H9 (cell line): Measurements from ENCODE around the gene P3H3. TPM values are rescaled to one million over a fixed set of nuclear protein-coding genes. Genes with fewer than 3 reads are reported as not detected.
A peak's percentile ranks its signal among the peaks of the same experiment; 100 is the strongest.

Experiments used
- DNase-seq: peaks from one replicate; pipeline ENCODE4 v3.0.0-alpha.2; 2017
- H2AFZ ChIP-seq: one replicate; pipeline ENCODE4 v1.6.1; 2013; ENCODE audit warnings: mild to moderate bottlenecking, low read length, control low read depth, moderate library complexity
- H2AK5ac ChIP-seq: 2 replicates; pipeline ENCODE4 v1.6.1; 2013; ENCODE audit warnings: low read length, control low read depth, mixed read lengths; ENCODE audit not compliant: insufficient read length
- H2BK120ac ChIP-seq: one replicate; pipeline ENCODE4 v1.6.1; 2013; ENCODE audit warnings: low read depth, mild to moderate bottlenecking, low read length, control low read depth, inconsistent platforms; ENCODE audit not compliant: poor library complexity, severe bottlenecking
- H2BK12ac ChIP-seq: 2 replicates; pipeline ENCODE4 v1.6.1; 2013; ENCODE audit warnings: low read length, control low read depth, mixed read lengths, low read depth; ENCODE audit not compliant: insufficient read length
- H2BK15ac ChIP-seq: 2 replicates; pipeline ENCODE4 v1.6.1; 2013; ENCODE audit warnings: low read depth, low read length, control low read depth
- H2BK20ac ChIP-seq: one replicate; pipeline ENCODE4 v1.6.1; 2013; ENCODE audit warnings: low read depth, mild to moderate bottlenecking, low read length, control low read depth, inconsistent platforms; ENCODE audit not compliant: poor library complexity, severe bottlenecking
- H2BK5ac ChIP-seq: 2 replicates; pipeline ENCODE4 v1.6.1; 2013; ENCODE audit warnings: low read length, control low read depth, mixed read lengths; ENCODE audit not compliant: insufficient read length
- H3K14ac ChIP-seq: 2 replicates; pipeline ENCODE4 v1.6.1; 2013; ENCODE audit warnings: low read length, control low read depth; ENCODE audit not compliant: insufficient read depth
- H3K18ac ChIP-seq: 2 replicates; pipeline ENCODE4 v1.6.1; 2013; ENCODE audit warnings: low read depth, mild to moderate bottlenecking, mixed read lengths, low read length, control low read depth; ENCODE audit not compliant: insufficient read length
- H3K23ac ChIP-seq: 2 replicates; pipeline ENCODE4 v1.6.1; 2013; ENCODE audit warnings: low read length, control low read depth, mixed read lengths, low read depth; ENCODE audit not compliant: insufficient read length
- H3K23me2 ChIP-seq: 2 replicates; pipeline ENCODE4 v1.6.1; 2013; ENCODE audit warnings: low read depth, mild to moderate bottlenecking, mixed read lengths, low read length, control low read depth; ENCODE audit not compliant: insufficient read length, poor library complexity, severe bottlenecking
- H3K27ac ChIP-seq: 2 replicates; pipeline ENCODE4 v1.5.1; 2013; ENCODE audit warnings: low read length, control low read depth, mixed read lengths, low read depth; ENCODE audit not compliant: insufficient read length
- H3K27me3 ChIP-seq: 2 replicates; pipeline ENCODE4 v1.6.1; 2013; ENCODE audit warnings: low read length, control low read depth, inconsistent platforms; ENCODE audit not compliant: insufficient read depth
- H3K4ac ChIP-seq: 2 replicates; pipeline ENCODE4 v1.6.1; 2013; ENCODE audit warnings: low read depth, mild to moderate bottlenecking, control low read depth, inconsistent platforms, low read length, moderate library complexity
- H3K4me1 ChIP-seq: 2 replicates; pipeline ENCODE4 v1.6.1; 2013; ENCODE audit warnings: low read length, control low read depth, inconsistent platforms; ENCODE audit not compliant: insufficient read depth
- H3K4me2 ChIP-seq: 2 replicates; pipeline ENCODE4 v1.6.1; 2013; ENCODE audit warnings: low read length, control low read depth, mixed read lengths; ENCODE audit not compliant: insufficient read length, insufficient read depth
- H3K56ac ChIP-seq: 2 replicates; pipeline ENCODE4 v1.6.1; 2013; ENCODE audit warnings: low read depth, mild to moderate bottlenecking, mixed read lengths, low read length, control low read depth; ENCODE audit not compliant: insufficient read length
- H3K79me1 ChIP-seq: 2 replicates; pipeline ENCODE4 v1.6.1; 2013; ENCODE audit warnings: low read depth, mild to moderate bottlenecking, moderate library complexity, low read length, control low read depth, inconsistent platforms; ENCODE audit not compliant: insufficient read depth, poor library complexity, severe bottlenecking
- H3K79me2 ChIP-seq: 2 replicates; pipeline ENCODE4 v1.6.1; 2013; ENCODE audit warnings: low read length, control low read depth, inconsistent platforms; ENCODE audit not compliant: insufficient read depth
- H3K9ac ChIP-seq: 2 replicates; pipeline ENCODE4 v1.6.1; 2013; ENCODE audit warnings: low read length, control low read depth, mixed read lengths; ENCODE audit not compliant: insufficient read length; ENCODE audit errors: extremely low read depth
- H3K9me3 ChIP-seq: one replicate; pipeline ENCODE4 v1.6.1; 2013; ENCODE audit warnings: low read depth, low read length, inconsistent platforms; ENCODE audit not compliant: control insufficient read depth
- H3T11ph ChIP-seq: one replicate; pipeline ENCODE4 v1.6.1; 2013; ENCODE audit warnings: mild to moderate bottlenecking, low read length, control low read depth, inconsistent platforms
- H4K20me1 ChIP-seq: one replicate; pipeline ENCODE4 v1.6.1; 2013; ENCODE audit not compliant: control insufficient read depth, insufficient read length, insufficient read depth
- H4K5ac ChIP-seq: 2 replicates; pipeline ENCODE4 v1.6.1; 2013; ENCODE audit warnings: low read depth, mild to moderate bottlenecking, mixed read lengths, low read length, control low read depth; ENCODE audit not compliant: insufficient read length
- H4K8ac ChIP-seq: replicated peaks from 2 replicates; pipeline ENCODE4 v1.6.1; 2013; ENCODE audit warnings: low read length, control low read depth, mixed read lengths, low read depth; ENCODE audit not compliant: insufficient read length
- H4K91ac ChIP-seq: 2 replicates; pipeline ENCODE4 v1.6.1; 2013; ENCODE audit warnings: low read depth, mild to moderate bottlenecking, moderate library complexity, mixed read lengths, low read length, control low read depth; ENCODE audit not compliant: insufficient read length
- H3K27ac Mint-ChIP-seq, 3 experiments: 2 replicates in 2 of 3; 3 replicates in 1 of 3; pipeline ENCODE4 v1.8.0; 2020 to 2021; ENCODE audit warnings: mixed read lengths in 3 of 3, mild to moderate bottlenecking in 1 of 3, moderate library complexity in 1 of 3
- H3K27me3 Mint-ChIP-seq: 2 replicates; pipeline ENCODE4 v1.8.0; 2021; ENCODE audit warnings: low read depth, mild to moderate bottlenecking, moderate library complexity, mixed read lengths
- H3K36me3 Mint-ChIP-seq, 3 experiments: 2 replicates in 2 of 3; 3 replicates in 1 of 3; pipeline ENCODE4 v1.8.0; 2020 to 2021; ENCODE audit warnings: low read depth in 3 of 3, mixed read lengths in 3 of 3; ENCODE audit not compliant: insufficient read depth in 1 of 3
- H3K4me1 Mint-ChIP-seq, 2 experiments: 2 replicates each; pipeline ENCODE4 v1.8.0; 2020; ENCODE audit warnings: mixed read lengths in 2 of 2
- H3K4me3 Mint-ChIP-seq, 2 experiments: 2 replicates in 1 of 2; 3 replicates in 1 of 2; pipeline ENCODE4 v1.8.0; 2020 to 2021; ENCODE audit warnings: mild to moderate bottlenecking in 2 of 2, mixed read lengths in 2 of 2, moderate library complexity in 1 of 2
- H3K9me3 Mint-ChIP-seq, 2 experiments: 2 replicates in 1 of 2; 3 replicates in 1 of 2; pipeline ENCODE4 v1.8.0; 2020; ENCODE audit warnings: mild to moderate bottlenecking in 2 of 2, mixed read lengths in 2 of 2, moderate library complexity in 1 of 2
- CTCF ChIP-seq: fragments of 200-600 bp; sonication (generic); conservative IDR thresholded peaks from 3 replicates; pipeline ENCODE4 v1.8.0; 2021; ENCODE audit warnings: antibody characterized with exemption, mild to moderate bottlenecking
- WGBS: extraction: QIAGEN DNeasy Blood & Tissue Kit; methylation state at CpG from one replicate; pipeline ENCODE4 v1.1.7; 2013; ENCODE audit warnings: missing lambda C conversion rate, low lambda C conversion rate, mixed read lengths; ENCODE audit not compliant: insufficient read length; ENCODE audit errors: extremely low coverage; 5-methylcytosine and 5-hydroxymethylcytosine counted together
- total RNA-seq: library from RNA; stranded (reverse); gene quantifications from 2 replicates; pipeline ENCODE4 v1.2.1, GENCODE V29; 2021

Gene P3H3
- total RNA-seq, 1 experiment from 2014 or later = 55.0 TPM

GRCh38 chr12:6830286-6830890, 2.2 kb downstream of the P3H3 start:
- no peak overlapping the region for H3T11ph ChIP-seq
- H3K4me2 ChIP-seq = peak overlapping the region; percentile 80

More at GRCh38 chr12:6830286-6830890, 2.2 kb downstream of the P3H3 start:
- H2BK12ac ChIP-seq = no peak overlapping the region
- peaks cover 13% of the 10 kb centered on the region for H3K23me2 ChIP-seq
- no peak overlapping the region for H3K4ac ChIP-seq
- Mint-ChIP-seq H3K27ac (0 out of 7 replicates have a peak overlapping the region, but pooled peaks of 2 of the 3 experiments have one; percentile 52 to 68), H3K27me3 (peaks cover 3% of the 10 kb centered on the region), H3K36me3 (peaks cover 32 to 47% (median 46%) of the 10 kb centered on the region in 3 experiments), H3K4me1 (peaks cover 18 to 37% of the 10 kb centered on the region in 2 experiments), H3K4me3 (peak overlapping the region; percentile 97 to 99; a peak in 4 of 5 replicates), H3K9me3 (no peaks in the 10 kb centered on the region)
- H3K23ac ChIP-seq = no peak overlapping the region
- H3K9ac ChIP-seq = no peak overlapping the region
- H3K79me1 ChIP-seq = no peaks in the 10 kb centered on the region
- H2AK5ac ChIP-seq = no peak overlapping the region
- no peak overlapping the region for H3K56ac ChIP-seq
- H3K79me2 ChIP-seq = peaks cover 2% of the 10 kb centered on the region; the same call in 1 of the 2 replicates
- no peak overlapping the region for H2BK15ac ChIP-seq
- no peaks in the 10 kb centered on the region for H3K27me3 ChIP-seq
- no peak overlapping the region for H4K5ac ChIP-seq
- H4K8ac ChIP-seq = no peak overlapping the region
- no peak for DNase-seq
- H3K4me1 ChIP-seq = peaks cover 3% of the 10 kb centered on the region; the same call in 1 of the 2 replicates
- TF ChIP-seq CTCF = no peak
- H4K20me1 ChIP-seq = peaks cover 4% of the 10 kb centered on the region
- no peak overlapping the region for H4K91ac ChIP-seq
- no peak overlapping the region for H2AFZ ChIP-seq
- H2BK5ac ChIP-seq = no peak overlapping the region
- H3K9me3 ChIP-seq = no peaks in the 10 kb centered on the region
- H2BK20ac ChIP-seq = no peak overlapping the region
- no peak overlapping the region for H2BK120ac ChIP-seq
- H3K14ac ChIP-seq = no peak overlapping the region
- WGBS = no CpG with 5 or more reads among the region's 11 CpGs
- no peak overlapping the region for H3K18ac ChIP-seq
- H3K27ac ChIP-seq = no peak overlapping the region
